Measurements from ENCODE around the gene STRN3. TPM values are rescaled to one million over a fixed set of nuclear protein-coding genes. Genes with fewer than 3 reads are reported as not detected.
A peak's percentile ranks its signal among the peaks of the same experiment; 100 is the strongest.
"Not testable (repeated sequence)": the region's sequence is repeated elsewhere in the genome, so short reads cannot be mapped to it uniquely, and the experiment has no call there.

The STRN3 gene
- total and polyA plus RNA-seq, 7 donors = 13.9 to 79.7 (median 64.9) TPM

DNA sequence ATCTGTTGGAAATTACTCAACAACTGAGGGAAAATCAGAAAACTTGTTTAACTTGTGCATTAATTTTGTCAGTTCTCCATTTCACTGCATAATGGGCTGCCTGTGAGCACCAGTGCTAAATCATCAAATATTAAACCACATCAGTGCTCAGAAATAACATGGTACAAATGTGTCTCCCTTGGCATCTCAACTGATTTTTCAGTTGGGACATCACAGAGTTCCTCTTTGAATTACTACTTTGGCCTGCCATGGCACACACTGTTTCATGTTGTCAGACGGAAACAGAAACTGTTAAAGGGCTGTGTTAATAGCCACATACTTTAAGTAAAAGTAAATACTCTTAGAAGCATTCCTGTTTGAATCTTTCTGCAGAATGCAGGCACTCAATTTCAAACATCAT lies 42.1 kb upstream of the STRN3 start:
- H3K4me3 ChIP-seq = no peak overlapping the region
- no peaks in the 10 kb centered on the region for H3K27me3 ChIP-seq
- H3K9me3 ChIP-seq = no peaks in the 10 kb centered on the region
- TF ChIP-seq EP300 (IDR thresholded peaks at IDR 0.05) = no peak
- TF ChIP-seq POLR2A (IDR thresholded peaks at IDR 0.05) = no peak
- peak overlapping the region in 2 of 4 donors; percentile 2 to 19 for H3K27ac ChIP-seq
- no peak for DNase-seq
- 62 to 75% methylated on average over 1 of the region's 1 CpG for WGBS, 2 donors
- H3K4me1 ChIP-seq = peaks cover 0 to 10% (median 5%) of the 10 kb centered on the region in 4 donors
- H3K36me3 ChIP-seq = peaks cover 0 to 18% (median 0%) of the 10 kb centered on the region in 4 donors
- intact Hi-C loops (cut with DNase I) = no loop called here

DNA sequence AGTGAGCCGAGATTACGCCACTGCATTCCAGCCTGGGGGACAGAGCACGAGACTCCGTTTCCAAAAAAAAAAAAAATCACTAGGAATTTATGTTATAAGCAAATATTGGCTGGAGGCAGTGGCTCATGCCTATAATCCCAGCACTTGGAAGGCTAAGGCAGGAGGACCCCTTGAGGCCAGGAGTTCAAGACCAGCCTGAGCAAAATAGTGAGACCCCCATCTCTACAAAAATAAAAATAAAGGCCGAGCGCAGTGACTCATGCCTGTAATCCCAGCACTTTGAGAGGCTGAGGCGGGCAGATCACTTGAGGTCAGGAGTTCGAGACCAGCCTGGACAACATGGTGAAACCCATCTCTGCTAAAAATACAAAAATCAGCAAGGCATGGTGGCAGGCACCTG lies 36.7 kb upstream of the STRN3 start:
- H3K27ac ChIP-seq; H3K27me3 ChIP-seq; H3K36me3 ChIP-seq; H3K9me3 ChIP-seq; H3K4me3 ChIP-seq; intact Hi-C loops (cut with DNase I); DNase-seq: not testable (repeated sequence)
- 91 to 93% methylated on average over 8 of the region's 8 CpGs for WGBS, 2 donors
- H3K4me1 ChIP-seq = peaks cover 0 to 11% (median 5%) of the 10 kb centered on the region in 4 donors

GRCh38 chr14:31060253-31060875 lies 34.2 kb upstream of the STRN3 start:
- Histone ChIP-seq H3K27me3 (no peaks in the 10 kb centered on the region), H3K4me3 (no peak overlapping the region), H3K36me3 (no peaks in the 10 kb centered on the region), H3K4me1 (peaks cover 0 to 11% (median 5%) of the 10 kb centered on the region in 4 donors), H3K9me3 (no peaks in the 10 kb centered on the region), H3K27ac (no peak overlapping the region)
- intact Hi-C loops (cut with DNase I) = no loop called here
- 77 to 79% methylated on average over 6 of the region's 6 CpGs for WGBS, 2 donors
- TF ChIP-seq EP300 (IDR thresholded peaks at IDR 0.05) = no peak
- no peak for TF ChIP-seq POLR2AphosphoS5 (IDR thresholded peaks at IDR 0.05)
- no peak for TF ChIP-seq POLR2A (IDR thresholded peaks at IDR 0.05)
- no peak for TF ChIP-seq CTCF (IDR thresholded peaks at IDR 0.05)
- no peak for DNase-seq

DNA sequence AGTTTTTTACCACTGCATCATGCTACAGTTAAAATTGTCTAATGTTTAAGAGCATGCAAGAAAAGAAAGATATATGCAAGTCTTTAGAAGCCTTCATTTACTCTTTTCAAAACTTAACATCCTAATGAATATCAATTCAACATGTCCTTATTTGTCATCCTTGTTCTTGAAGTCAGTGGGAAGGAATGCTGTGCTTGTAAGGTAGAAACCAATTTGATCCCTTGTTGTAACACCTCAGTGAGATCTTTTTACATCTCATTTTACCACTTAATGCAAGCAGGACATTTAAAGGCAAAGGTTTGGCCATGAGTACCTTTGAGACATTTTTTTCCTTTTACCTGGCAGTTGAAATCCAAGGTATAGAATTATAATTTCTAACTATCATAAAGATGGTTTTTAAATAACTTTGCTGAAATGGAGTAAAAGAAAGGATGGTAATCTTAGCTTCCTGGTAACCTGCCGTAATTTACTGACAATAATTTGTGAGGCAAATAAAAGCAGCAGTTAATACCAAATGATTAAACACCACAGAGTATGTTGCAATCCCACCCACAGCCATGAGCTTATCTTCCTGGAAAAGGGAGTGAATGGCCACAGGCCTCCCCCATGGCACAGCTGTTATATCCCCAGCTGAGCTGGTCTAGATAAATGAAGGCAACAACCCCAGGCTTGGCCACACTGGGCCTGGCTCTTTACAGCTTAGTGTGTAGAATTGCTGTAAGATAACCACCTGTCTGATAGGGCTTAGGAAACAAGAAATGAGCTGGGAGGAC lies 33.2 kb upstream of the STRN3 start:
- peaks cover 0 to 11% (median 5%) of the 10 kb centered on the region in 4 donors for H3K4me1 ChIP-seq
- no peak overlapping the region for H3K27ac ChIP-seq
- no peaks in the 10 kb centered on the region for H3K36me3 ChIP-seq
- no peaks in the 10 kb centered on the region for H3K9me3 ChIP-seq
- H3K4me3 ChIP-seq = no peak overlapping the region
- no peaks in the 10 kb centered on the region for H3K27me3 ChIP-seq
- no peak for DNase-seq
- intact Hi-C loops (cut with DNase I) = no loop called here
- TF ChIP-seq POLR2AphosphoS5 (IDR thresholded peaks at IDR 0.05) (no peak), EP300 (IDR thresholded peaks at IDR 0.05) (no peak), POLR2A (IDR thresholded peaks at IDR 0.05) (no peak), CTCF (IDR thresholded peaks at IDR 0.05) (no peak)
- 24 to 50% methylated on average over 1 of the region's 1 CpG for WGBS, 2 donors

- 98% methylated on average over 12 of the region's 12 CpGs for WGBS, 2 donors
- H3K36me3 ChIP-seq = no peaks in the 10 kb centered on the region
- no peak overlapping the region for H3K4me3 ChIP-seq
- TF ChIP-seq POLR2AphosphoS5 (IDR thresholded peaks at IDR 0.05) (no peak), EP300 (IDR thresholded peaks at IDR 0.05) (no peak)
- intact Hi-C loops (cut with DNase I) = no loop called here
- H3K27ac ChIP-seq = no peak overlapping the region
- no peaks in the 10 kb centered on the region for H3K9me3 ChIP-seq
- H3K27me3 ChIP-seq = no peaks in the 10 kb centered on the region
- DNase-seq = no peak
- peaks cover 0 to 22% (median 14%) of the 10 kb centered on the region in 4 donors for H3K4me1 ChIP-seq
Observed at GRCh38 chr14:31057701-31058364, 31.7 kb upstream of the STRN3 start.

DNA sequence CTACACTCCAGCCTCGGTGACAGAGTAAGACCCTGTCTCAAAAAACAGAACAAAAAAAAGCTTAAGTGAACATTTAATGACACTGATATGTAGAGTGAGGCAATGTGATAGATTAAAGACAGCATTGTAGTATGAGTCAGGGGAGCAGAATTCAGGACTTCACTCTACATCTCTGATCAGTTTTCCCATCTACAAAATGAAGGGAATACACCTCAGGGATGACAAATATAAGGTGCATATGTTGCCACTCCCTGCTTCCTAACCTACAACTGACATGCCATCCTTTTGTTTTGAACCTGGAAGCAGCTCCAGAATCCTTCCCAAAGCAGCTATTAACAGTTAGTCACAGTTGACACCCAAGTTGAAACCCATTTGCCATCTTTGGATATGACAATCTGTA lies 30.9 kb upstream of the STRN3 start:
- H3K4me1 ChIP-seq = peaks cover 0 to 22% (median 14%) of the 10 kb centered on the region in 4 donors
- no peaks in the 10 kb centered on the region for H3K36me3 ChIP-seq
- TF ChIP-seq POLR2AphosphoS5 (IDR thresholded peaks at IDR 0.05) (no peak), CTCF (IDR thresholded peaks at IDR 0.05) (no peak), POLR2A (IDR thresholded peaks at IDR 0.05) (no peak), EP300 (IDR thresholded peaks at IDR 0.05) (no peak)
- H3K27ac ChIP-seq = no peak overlapping the region
- no peak for DNase-seq
- no peak overlapping the region for H3K4me3 ChIP-seq
- 95 to 100% methylated on average over 1 of the region's 1 CpG for WGBS, 2 donors
- intact Hi-C loops (cut with DNase I) = no loop called here
- H3K27me3 ChIP-seq = no peaks in the 10 kb centered on the region
- no peaks in the 10 kb centered on the region for H3K9me3 ChIP-seq

Measured in sigmoid colon (tissue), 7 donors.